ENCODE measurements around the gene CABP7.
A peak's percentile ranks its signal among the peaks of the same experiment; 100 is the strongest.
"Not testable (repeated sequence)": the region's sequence is repeated elsewhere in the genome, so short reads cannot be mapped to it uniquely, and the experiment has no call there.

CABP7 gene

GRCh38 chr22:29753808-29754657 is 34.2 kb downstream of the CABP7 start:
- peaks cover 6% of the 10 kb centered on the region; the same call in 1 of the 2 replicates for H3K4me1 ChIP-seq
- no peak overlapping the region for H3K4me3 ChIP-seq
- no peaks in the 10 kb centered on the region for H3K36me3 ChIP-seq (replicated peaks)
- in situ Hi-C loops (cut with MboI; ENCODE audit: low sequenced_read_pairs): no loop called here
- no peaks in the 10 kb centered on the region for H3K9me3 ChIP-seq
- no peaks in the 10 kb centered on the region for H3K27me3 ChIP-seq (ENCODE audit: low read depth)
- DNase-seq (ENCODE audit: low spot score in 2 of 2): no peak

- H3K4me3 ChIP-seq; H3K4me1 ChIP-seq; DNase-seq (ENCODE audit: low spot score in 2 of 2); H3K9me3 ChIP-seq; in situ Hi-C loops (cut with MboI; ENCODE audit: low sequenced_read_pairs); H3K27me3 ChIP-seq (ENCODE audit: low read depth); H3K36me3 ChIP-seq (replicated peaks): not testable (repeated sequence)
Observed at GRCh38 chr22:29754658-29755395, 35.0 kb downstream of the CABP7 start.

GRCh38 chr22:29755889-29756288 is 36.1 kb downstream of the CABP7 start:
- H3K36me3 ChIP-seq (replicated peaks): no peaks in the 10 kb centered on the region
- H3K9me3 ChIP-seq: no peaks in the 10 kb centered on the region
- in situ Hi-C loops (cut with MboI; ENCODE audit: low sequenced_read_pairs): no loop called here
- no peak for DNase-seq (ENCODE audit: low spot score in 2 of 2)
- H3K4me3 ChIP-seq: no peak overlapping the region
- peaks cover 6% of the 10 kb centered on the region; the same call in 1 of the 2 replicates for H3K4me1 ChIP-seq
- H3K27me3 ChIP-seq (ENCODE audit: low read depth): no peaks in the 10 kb centered on the region

GRCh38 chr22:29756341-29756740 is 36.5 kb downstream of the CABP7 start:
- DNase-seq (ENCODE audit: low spot score in 2 of 2): no peak
- Histone ChIP-seq H3K36me3 (replicated peaks) (no peaks in the 10 kb centered on the region), H3K27me3 (ENCODE audit: low read depth) (no peaks in the 10 kb centered on the region), H3K4me3 (no peak overlapping the region), H3K9me3 (no peaks in the 10 kb centered on the region), H3K4me1 (peaks cover 6% of the 10 kb centered on the region; the same call in 1 of the 2 replicates)
- in situ Hi-C loops (cut with MboI; ENCODE audit: low sequenced_read_pairs): no loop called here

GRCh38 chr22:29757096-29757495 is 37.3 kb downstream of the CABP7 start:
- Histone ChIP-seq H3K4me3 (no peak overlapping the region), H3K9me3 (no peaks in the 10 kb centered on the region), H3K36me3 (replicated peaks) (no peaks in the 10 kb centered on the region), H3K27me3 (ENCODE audit: low read depth) (no peaks in the 10 kb centered on the region), H3K4me1 (peaks cover 6% of the 10 kb centered on the region; the same call in 1 of the 2 replicates)
- in situ Hi-C loops (cut with MboI; ENCODE audit: low sequenced_read_pairs): no loop called here
- DNase-seq (ENCODE audit: low spot score in 2 of 2): no peak

GRCh38 chr22:29758068-29758622 is 38.3 kb downstream of the CABP7 start:
- no peak for DNase-seq (ENCODE audit: low spot score in 2 of 2)
- Histone ChIP-seq H3K27me3 (ENCODE audit: low read depth) (no peaks in the 10 kb centered on the region), H3K4me1 (peaks cover 6% of the 10 kb centered on the region; the same call in 1 of the 2 replicates), H3K4me3 (no peak overlapping the region), H3K36me3 (replicated peaks) (no peaks in the 10 kb centered on the region), H3K9me3 (no peaks in the 10 kb centered on the region)
- in situ Hi-C loops (cut with MboI; ENCODE audit: low sequenced_read_pairs): no loop called here

GRCh38 chr22:29758959-29759358 is 39.2 kb downstream of the CABP7 start:
- Histone ChIP-seq H3K9me3 (no peaks in the 10 kb centered on the region), H3K4me3 (no peak overlapping the region), H3K4me1 (peaks cover 6% of the 10 kb centered on the region; the same call in 1 of the 2 replicates), H3K27me3 (ENCODE audit: low read depth) (no peaks in the 10 kb centered on the region), H3K36me3 (replicated peaks) (no peaks in the 10 kb centered on the region)
- in situ Hi-C loops (cut with MboI; ENCODE audit: low sequenced_read_pairs): no loop called here
- DNase-seq (ENCODE audit: low spot score in 2 of 2): no peak

GRCh38 chr22:29762263-29762662 is 42.5 kb downstream of the CABP7 start:
- Histone ChIP-seq H3K9me3 (no peaks in the 10 kb centered on the region), H3K27me3 (ENCODE audit: low read depth) (no peaks in the 10 kb centered on the region), H3K4me3 (no peak overlapping the region), H3K36me3 (replicated peaks) (no peaks in the 10 kb centered on the region; the same call in 1 of the 2 replicates), H3K4me1 (peaks cover 13% of the 10 kb centered on the region)
- in situ Hi-C loops (cut with MboI; ENCODE audit: low sequenced_read_pairs): no loop called here
- DNase-seq (ENCODE audit: low spot score in 2 of 2): no peak

- Histone ChIP-seq H3K36me3 (replicated peaks) (peaks cover 27% of the 10 kb centered on the region), H3K4me1 (peaks cover 13% of the 10 kb centered on the region), H3K27me3 (ENCODE audit: low read depth) (no peaks in the 10 kb centered on the region), H3K4me3 (peak overlapping the region; percentile 75), H3K9me3 (no peaks in the 10 kb centered on the region)
- in situ Hi-C loops (cut with MboI; ENCODE audit: low sequenced_read_pairs): no loop called here
- DNase-seq (ENCODE audit: low spot score in 2 of 2): no peak
Observed at GRCh38 chr22:29765905-29766631, 46.3 kb downstream of the CABP7 start.

- in situ Hi-C loops (cut with MboI; ENCODE audit: low sequenced_read_pairs): no loop called here
Observed at GRCh38 chr22:29766632-29767170, 46.9 kb downstream of the CABP7 start, which contains the start of gene ZMAT5. Gene ZMAT5 (minus strand): TSS chr22:29767007. CDS start chr22:29748544, 18,463 bp downstream.

GRCh38 chr22:29767171-29768051 is 47.6 kb downstream of the CABP7 start, which contains the start of gene UQCR10:
Gene UQCR10 (plus strand): TSS chr22:29767369. CDS start chr22:29767399, 30 bp downstream.
- Histone ChIP-seq H3K4me1 (peaks cover 13% of the 10 kb centered on the region), H3K27me3 (ENCODE audit: low read depth) (no peaks in the 10 kb centered on the region), H3K4me3 (peak within 1 kb of the TSS; percentile 75), H3K36me3 (replicated peaks) (peaks cover 27% of the 10 kb centered on the region), H3K9me3 (no peaks in the 10 kb centered on the region)
- peak; percentile 87 to 94 for DNase-seq (ENCODE audit: low spot score in 2 of 2)
- in situ Hi-C loops (cut with MboI; ENCODE audit: low sequenced_read_pairs): no loop called here

More at GRCh38 chr22:29766632-29767170, 46.9 kb downstream of the CABP7 start, which contains the start of gene ZMAT5:
- Histone ChIP-seq H3K36me3 (replicated peaks) (peaks cover 27% of the 10 kb centered on the region), H3K27me3 (ENCODE audit: low read depth) (no peaks in the 10 kb centered on the region), H3K9me3 (no peaks in the 10 kb centered on the region), H3K4me1 (peaks cover 13% of the 10 kb centered on the region), H3K4me3 (peak within 1 kb of the TSS; percentile 75)
- peak; percentile 97 to 99 for DNase-seq (ENCODE audit: low spot score in 2 of 2)

GRCh38 chr22:29768052-29768693 is 48.4 kb downstream of the CABP7 start:
- in situ Hi-C loops (cut with MboI; ENCODE audit: low sequenced_read_pairs): no loop called here

More at GRCh38 chr22:29768052-29768693, 48.4 kb downstream of the CABP7 start:
- Histone ChIP-seq H3K4me3 (peak overlapping the region; percentile 75), H3K9me3 (no peaks in the 10 kb centered on the region), H3K36me3 (replicated peaks) (peaks cover 27% of the 10 kb centered on the region), H3K27me3 (ENCODE audit: low read depth) (no peaks in the 10 kb centered on the region), H3K4me1 (peaks cover 13% of the 10 kb centered on the region)
- DNase-seq (ENCODE audit: low spot score in 2 of 2): no peak
